Ishikawa (cell line): ENCODE results near the gene CGREF1.

Source experiments
- CEBPB ChIP-seq: IDR thresholded peaks from 2 replicates; pipeline ENCODE4 v1.6.1; 2012
- CREB1 ChIP-seq: IDR thresholded peaks from 2 replicates; pipeline ENCODE4 v1.6.1; 2012; ENCODE audit warnings: low read depth
- EGR1 ChIP-seq: IDR thresholded peaks from 2 replicates; pipeline ENCODE4 v1.6.1; 2012
- EP300 ChIP-seq: IDR thresholded peaks from 2 replicates; pipeline ENCODE4 v1.6.1; 2012; ENCODE audit warnings: borderline replicate concordance
- FOXM1 ChIP-seq: IDR thresholded peaks from 2 replicates; pipeline ENCODE4 v1.6.1; 2012; ENCODE audit warnings: low read depth, borderline replicate concordance
- NFIC ChIP-seq: IDR thresholded peaks from 2 replicates; pipeline ENCODE4 v1.6.1; 2012
- RAD21 ChIP-seq: IDR thresholded peaks from 2 replicates; pipeline ENCODE4 v1.6.1; 2012; ENCODE audit warnings: low read depth
- TAF1 ChIP-seq: IDR thresholded peaks from 2 replicates; pipeline ENCODE4 v1.6.1; 2012; ENCODE audit warnings: low read depth, mild to moderate bottlenecking
- TCF12 ChIP-seq: IDR thresholded peaks from 2 replicates; pipeline ENCODE4 v1.6.1; 2012; ENCODE audit warnings: low read depth
- TEAD4 ChIP-seq: IDR thresholded peaks from 2 replicates; pipeline ENCODE4 v1.6.1; 2012
- YY1 ChIP-seq: IDR thresholded peaks from 2 replicates; pipeline ENCODE4 v1.6.1; 2012; ENCODE audit warnings: low read depth
- ZBTB7A ChIP-seq: IDR thresholded peaks from 2 replicates; pipeline ENCODE4 v1.6.1; 2012; ENCODE audit warnings: low read depth
- TF ChIP-seq, protein P1 (sequence below): IDR thresholded peaks from 2 replicates; pipeline ENCODE4 v1.6.1; 2012
- TF ChIP-seq, protein P2 (sequence below): IDR thresholded peaks from 2 replicates; pipeline ENCODE4 v1.6.1; 2012
- TF ChIP-seq, protein P3 (sequence below): IDR thresholded peaks from 2 replicates; pipeline ENCODE4 v1.6.1; 2012; ENCODE audit warnings: low read depth, mild to moderate bottlenecking

CGREF1 gene, protein sequence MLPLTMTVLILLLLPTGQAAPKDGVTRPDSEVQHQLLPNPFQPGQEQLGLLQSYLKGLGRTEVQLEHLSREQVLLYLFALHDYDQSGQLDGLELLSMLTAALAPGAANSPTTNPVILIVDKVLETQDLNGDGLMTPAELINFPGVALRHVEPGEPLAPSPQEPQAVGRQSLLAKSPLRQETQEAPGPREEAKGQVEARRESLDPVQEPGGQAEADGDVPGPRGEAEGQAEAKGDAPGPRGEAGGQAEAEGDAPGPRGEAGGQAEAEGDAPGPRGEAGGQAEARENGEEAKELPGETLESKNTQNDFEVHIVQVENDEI

DNA sequence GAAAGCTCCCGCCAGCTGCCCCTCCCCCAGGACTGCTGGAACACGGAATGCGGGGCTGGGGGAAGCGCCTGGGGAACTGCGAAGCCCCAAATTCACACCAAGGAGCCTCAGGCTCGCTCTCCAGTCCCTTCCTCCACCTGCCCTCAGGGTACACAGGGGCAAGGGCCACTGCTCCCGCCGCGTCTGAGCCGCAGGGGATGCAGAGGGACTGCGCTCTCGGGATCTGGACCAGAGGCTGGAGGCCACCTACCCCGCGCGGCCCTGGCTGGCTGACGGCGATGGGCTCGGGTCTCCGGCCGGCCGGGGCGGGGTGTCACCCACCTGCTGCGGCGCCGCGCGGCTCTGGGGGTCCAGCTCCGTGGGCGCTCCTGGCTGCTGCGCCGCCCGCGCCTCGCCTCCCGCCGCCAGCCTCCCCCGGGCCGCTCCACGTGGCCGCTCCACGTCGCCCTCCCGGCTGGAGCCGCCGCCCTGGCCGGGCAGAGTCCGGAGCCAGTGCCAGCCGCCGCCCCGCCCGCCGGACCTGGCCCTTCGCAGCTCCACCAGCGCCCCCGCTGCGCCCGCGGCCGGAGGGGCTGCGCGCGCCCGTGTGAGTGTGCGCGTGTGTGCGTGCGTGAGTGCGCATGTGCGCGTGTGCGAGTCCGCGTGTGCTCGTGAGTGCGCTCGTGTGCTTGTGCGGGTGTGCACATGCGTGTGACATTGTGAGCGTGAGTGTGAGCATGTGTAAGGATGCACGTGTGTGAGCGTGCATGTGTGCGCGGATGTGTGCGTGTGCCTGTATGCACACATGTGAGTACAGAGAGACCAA is at the start of gene CGREF1:
Gene CGREF1 (minus strand): TSS at position 604 of the 805 bp plus-strand sequence. CDS start 14,762 bp downstream, outside the sequence.
- TF ChIP-seq YY1, result no peak
- TF ChIP-seq, protein P1, sequence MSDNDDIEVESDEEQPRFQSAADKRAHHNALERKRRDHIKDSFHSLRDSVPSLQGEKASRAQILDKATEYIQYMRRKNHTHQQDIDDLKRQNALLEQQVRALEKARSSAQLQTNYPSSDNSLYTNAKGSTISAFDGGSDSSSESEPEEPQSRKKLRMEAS, result peak; percentile 95
- TF ChIP-seq, protein P2, sequence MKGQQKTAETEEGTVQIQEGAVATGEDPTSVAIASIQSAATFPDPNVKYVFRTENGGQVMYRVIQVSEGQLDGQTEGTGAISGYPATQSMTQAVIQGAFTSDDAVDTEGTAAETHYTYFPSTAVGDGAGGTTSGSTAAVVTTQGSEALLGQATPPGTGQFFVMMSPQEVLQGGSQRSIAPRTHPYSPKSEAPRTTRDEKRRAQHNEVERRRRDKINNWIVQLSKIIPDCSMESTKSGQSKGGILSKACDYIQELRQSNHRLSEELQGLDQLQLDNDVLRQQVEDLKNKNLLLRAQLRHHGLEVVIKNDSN, result no peak
- no peak for TF ChIP-seq EGR1
- TF ChIP-seq FOXM1, result no peak
- TF ChIP-seq ZBTB7A, result no peak
- no peak for TF ChIP-seq TAF1
- 0 out of 2 replicates have a peak, but pooled peaks have one; percentile 13 for TF ChIP-seq EP300
- TF ChIP-seq RAD21, result no peak
- no peak for TF ChIP-seq NFIC
- TF ChIP-seq CREB1, result no peak
- TF ChIP-seq TEAD4, result no peak

DNA sequence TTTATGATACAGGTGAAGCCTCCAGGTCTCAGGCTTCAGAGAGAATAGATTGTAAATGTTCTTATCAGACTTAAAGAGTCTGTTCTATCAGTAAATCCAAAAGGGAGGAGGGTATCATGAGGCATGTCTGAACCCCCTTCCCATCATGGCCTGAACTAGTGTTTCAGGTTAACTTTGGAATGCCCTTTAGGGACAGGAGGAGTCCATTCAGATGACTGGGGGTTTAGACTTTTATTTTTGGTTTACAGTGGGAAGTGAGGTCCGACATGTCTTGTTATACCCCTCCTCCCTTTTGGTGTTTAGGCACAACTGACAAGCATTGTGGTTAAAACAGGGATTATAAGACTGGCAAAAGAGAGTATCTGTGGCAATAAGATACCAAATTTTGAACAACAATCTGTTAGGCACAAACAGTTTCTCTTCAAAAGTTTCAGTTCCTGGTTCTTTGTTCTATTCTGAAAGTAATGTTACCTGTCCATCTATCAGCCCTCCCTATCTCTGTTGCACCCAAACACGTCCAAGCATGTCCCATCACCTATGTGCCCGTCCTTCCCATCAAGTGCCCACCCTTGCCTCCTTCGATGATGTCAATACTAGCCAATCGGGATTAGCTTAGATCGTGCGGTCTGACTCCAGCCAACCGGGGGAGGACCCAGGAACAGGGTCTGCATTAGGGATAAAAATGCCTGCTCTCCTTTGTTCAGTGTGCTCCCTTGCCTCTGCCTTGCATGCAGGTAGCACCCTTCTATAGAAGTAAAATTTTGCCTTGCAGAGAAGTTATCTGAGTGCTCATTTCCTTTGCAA is 46.2 kb upstream of the CGREF1 start:
- no peak for TF ChIP-seq FOXM1
- TF ChIP-seq TEAD4, result no peak
- no peak for TF ChIP-seq TCF12
- no peak for TF ChIP-seq YY1
- TF ChIP-seq ZBTB7A, result no peak
- TF ChIP-seq EP300, result no peak
- no peak for TF ChIP-seq RAD21
- TF ChIP-seq TAF1, result no peak
- TF ChIP-seq, protein P1, result no peak
- no peak for TF ChIP-seq NFIC
- TF ChIP-seq, protein P3, sequence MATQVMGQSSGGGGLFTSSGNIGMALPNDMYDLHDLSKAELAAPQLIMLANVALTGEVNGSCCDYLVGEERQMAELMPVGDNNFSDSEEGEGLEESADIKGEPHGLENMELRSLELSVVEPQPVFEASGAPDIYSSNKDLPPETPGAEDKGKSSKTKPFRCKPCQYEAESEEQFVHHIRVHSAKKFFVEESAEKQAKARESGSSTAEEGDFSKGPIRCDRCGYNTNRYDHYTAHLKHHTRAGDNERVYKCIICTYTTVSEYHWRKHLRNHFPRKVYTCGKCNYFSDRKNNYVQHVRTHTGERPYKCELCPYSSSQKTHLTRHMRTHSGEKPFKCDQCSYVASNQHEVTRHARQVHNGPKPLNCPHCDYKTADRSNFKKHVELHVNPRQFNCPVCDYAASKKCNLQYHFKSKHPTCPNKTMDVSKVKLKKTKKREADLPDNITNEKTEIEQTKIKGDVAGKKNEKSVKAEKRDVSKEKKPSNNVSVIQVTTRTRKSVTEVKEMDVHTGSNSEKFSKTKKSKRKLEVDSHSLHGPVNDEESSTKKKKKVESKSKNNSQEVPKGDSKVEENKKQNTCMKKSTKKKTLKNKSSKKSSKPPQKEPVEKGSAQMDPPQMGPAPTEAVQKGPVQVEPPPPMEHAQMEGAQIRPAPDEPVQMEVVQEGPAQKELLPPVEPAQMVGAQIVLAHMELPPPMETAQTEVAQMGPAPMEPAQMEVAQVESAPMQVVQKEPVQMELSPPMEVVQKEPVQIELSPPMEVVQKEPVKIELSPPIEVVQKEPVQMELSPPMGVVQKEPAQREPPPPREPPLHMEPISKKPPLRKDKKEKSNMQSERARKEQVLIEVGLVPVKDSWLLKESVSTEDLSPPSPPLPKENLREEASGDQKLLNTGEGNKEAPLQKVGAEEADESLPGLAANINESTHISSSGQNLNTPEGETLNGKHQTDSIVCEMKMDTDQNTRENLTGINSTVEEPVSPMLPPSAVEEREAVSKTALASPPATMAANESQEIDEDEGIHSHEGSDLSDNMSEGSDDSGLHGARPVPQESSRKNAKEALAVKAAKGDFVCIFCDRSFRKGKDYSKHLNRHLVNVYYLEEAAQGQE, result no peak
- TF ChIP-seq CEBPB, result no peak
- TF ChIP-seq, protein P2, result no peak
- TF ChIP-seq EGR1, result no peak
- TF ChIP-seq CREB1, result no peak

DNA sequence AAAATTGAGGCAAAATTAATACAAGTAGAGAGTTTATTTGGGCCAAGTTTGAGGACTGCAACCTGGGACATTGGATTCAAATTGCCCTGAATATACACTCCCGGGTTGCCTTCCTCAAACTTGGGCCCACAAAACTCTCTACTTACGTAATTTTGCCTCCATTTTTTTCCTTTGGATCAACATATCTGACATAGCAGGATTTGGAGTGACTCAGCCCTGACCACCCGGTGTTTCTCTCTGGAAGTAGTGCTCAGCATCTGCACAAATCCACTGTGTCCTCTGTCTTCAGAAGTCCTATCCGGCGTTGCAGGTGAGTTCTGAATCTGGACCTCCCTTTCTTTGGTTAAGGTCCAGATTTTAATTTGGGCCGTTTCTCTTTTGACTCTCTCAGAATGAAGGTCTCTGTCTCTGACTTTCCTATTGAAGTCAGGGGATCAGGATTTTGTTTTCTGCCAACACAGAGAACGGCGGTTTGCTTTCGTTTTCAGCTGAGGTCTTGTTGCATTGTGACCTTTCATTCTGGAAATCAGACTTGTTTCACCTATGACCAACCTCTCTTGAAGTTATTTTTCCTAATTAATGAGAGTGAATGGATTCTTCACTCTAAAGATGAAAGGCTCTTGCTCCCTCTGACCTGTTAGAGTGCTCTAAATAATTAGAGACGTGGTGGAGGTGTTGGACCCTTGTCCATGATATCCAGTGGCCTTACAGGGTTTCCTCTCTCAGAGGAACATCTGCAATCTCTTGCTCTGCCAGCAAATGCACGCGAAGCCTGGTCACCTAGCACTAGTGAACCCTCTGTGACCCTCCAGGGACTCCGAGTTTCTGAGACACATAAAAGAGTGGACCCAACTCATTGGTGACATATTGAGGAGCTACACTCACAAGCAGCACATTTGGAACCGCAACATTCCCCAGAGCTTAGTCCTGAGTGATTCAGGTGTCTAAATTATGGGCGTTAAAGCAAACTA is 43.5 kb upstream of the CGREF1 start:
- TF ChIP-seq EGR1 (no peak), TEAD4 (no peak), ZBTB7A (no peak), FOXM1 (no peak), TCF12 (no peak), CREB1 (no peak), NFIC (no peak), RAD21 (no peak), TAF1 (no peak), EP300 (no peak), CEBPB (no peak), YY1 (no peak)
- TF ChIP-seq, protein P3, result no peak
- TF ChIP-seq, protein P2, result no peak
- TF ChIP-seq, protein P1, result no peak
